ENCODE results near the gene PTRH1.
A peak's percentile ranks its signal among the peaks of the same experiment; 100 is the strongest.

Gene PTRH1

DNA sequence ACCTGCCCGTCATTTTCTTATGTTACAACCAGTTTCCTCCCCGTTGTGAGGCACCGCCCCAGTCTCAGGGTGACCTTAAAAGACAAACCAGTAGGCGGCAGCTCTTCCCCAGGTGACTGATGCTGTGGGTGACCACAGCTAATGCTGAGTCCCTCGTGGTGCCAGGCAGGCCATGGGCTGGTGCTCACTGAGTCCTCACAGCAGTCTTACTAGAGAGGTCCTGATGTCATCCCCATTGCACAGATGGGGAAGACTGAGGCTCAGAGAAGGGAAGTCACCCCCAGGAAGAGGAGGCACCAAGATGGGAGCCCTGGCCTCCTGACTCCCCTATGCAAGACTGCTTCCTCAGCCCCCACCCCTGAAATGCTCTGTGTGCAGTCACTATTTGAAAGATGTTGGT lies 7.7 kb downstream of the PTRH1 start:
- Histone ChIP-seq H3K4me3 (ENCODE audit: low read length in 2 of 2) (no peak overlapping the region), H3K9ac (ENCODE audit: low read length in 2 of 2) (no peak overlapping the region)

DNA sequence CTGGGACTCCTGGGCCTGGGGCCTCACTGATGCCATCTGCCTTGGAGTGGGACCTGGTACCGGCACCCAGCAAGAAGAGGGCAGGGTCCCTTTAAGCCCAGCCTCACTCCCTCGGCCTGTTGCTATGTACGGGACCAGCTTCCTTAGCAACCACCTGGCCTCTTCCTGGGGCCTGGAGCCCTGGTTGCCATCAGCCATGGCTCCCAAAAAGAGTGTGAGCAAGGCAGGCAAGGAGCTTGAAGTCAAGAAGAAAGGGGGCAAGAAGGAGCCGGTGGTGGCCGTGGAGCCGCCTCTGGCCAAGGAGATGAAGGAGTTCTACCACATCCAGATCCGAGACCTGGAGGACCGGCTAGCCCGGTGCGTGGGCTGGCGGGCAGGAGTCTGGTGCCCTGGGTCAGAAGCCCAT lies 8.6 kb downstream of the PTRH1 start, which contains the start of gene CFAP157:
Gene CFAP157 (plus strand): TSS at position 153 of the 406 bp plus-strand sequence. CDS start 44 bp downstream, at position 197.
- Histone ChIP-seq H3K27ac (ENCODE audit: low read length) (no peak within 1 kb of the TSS), H3K9ac (ENCODE audit: low read length in 2 of 2) (no peak within 1 kb of the TSS), H3K27me3 (ENCODE audit: control insufficient read depth in 1 of 2, insufficient read depth in 2 of 2, low read length in 2 of 2) (peaks cover 0 to 2% of the 10 kb centered on the region in 2 donors), H3K9me3 (ENCODE audit: control insufficient read depth in 2 of 2, low read length in 2 of 2) (no peaks in the 10 kb centered on the region), H3K4me3 (ENCODE audit: low read length in 2 of 2) (no peak within 1 kb of the TSS), H3K4me1 (ENCODE audit: control insufficient read depth, insufficient read depth, low read length) (no peaks in the 10 kb centered on the region), H3K36me3 (ENCODE audit: control insufficient read depth in 2 of 2, insufficient read depth in 2 of 2, low read length in 2 of 2) (no peaks in the 10 kb centered on the region)

More for the DNA sequence above, 7.7 kb downstream of the PTRH1 start:
- Histone ChIP-seq H3K36me3 (ENCODE audit: control insufficient read depth in 2 of 2, insufficient read depth in 2 of 2, low read length in 2 of 2) (no peaks in the 10 kb centered on the region), H3K27me3 (ENCODE audit: control insufficient read depth in 1 of 2, insufficient read depth in 2 of 2, low read length in 2 of 2) (peaks cover 0 to 2% of the 10 kb centered on the region in 2 donors), H3K4me1 (ENCODE audit: control insufficient read depth, insufficient read depth, low read length) (no peaks in the 10 kb centered on the region), H3K9me3 (ENCODE audit: control insufficient read depth in 2 of 2, low read length in 2 of 2) (no peaks in the 10 kb centered on the region), H3K27ac (ENCODE audit: low read length) (no peak overlapping the region)

DNA sequence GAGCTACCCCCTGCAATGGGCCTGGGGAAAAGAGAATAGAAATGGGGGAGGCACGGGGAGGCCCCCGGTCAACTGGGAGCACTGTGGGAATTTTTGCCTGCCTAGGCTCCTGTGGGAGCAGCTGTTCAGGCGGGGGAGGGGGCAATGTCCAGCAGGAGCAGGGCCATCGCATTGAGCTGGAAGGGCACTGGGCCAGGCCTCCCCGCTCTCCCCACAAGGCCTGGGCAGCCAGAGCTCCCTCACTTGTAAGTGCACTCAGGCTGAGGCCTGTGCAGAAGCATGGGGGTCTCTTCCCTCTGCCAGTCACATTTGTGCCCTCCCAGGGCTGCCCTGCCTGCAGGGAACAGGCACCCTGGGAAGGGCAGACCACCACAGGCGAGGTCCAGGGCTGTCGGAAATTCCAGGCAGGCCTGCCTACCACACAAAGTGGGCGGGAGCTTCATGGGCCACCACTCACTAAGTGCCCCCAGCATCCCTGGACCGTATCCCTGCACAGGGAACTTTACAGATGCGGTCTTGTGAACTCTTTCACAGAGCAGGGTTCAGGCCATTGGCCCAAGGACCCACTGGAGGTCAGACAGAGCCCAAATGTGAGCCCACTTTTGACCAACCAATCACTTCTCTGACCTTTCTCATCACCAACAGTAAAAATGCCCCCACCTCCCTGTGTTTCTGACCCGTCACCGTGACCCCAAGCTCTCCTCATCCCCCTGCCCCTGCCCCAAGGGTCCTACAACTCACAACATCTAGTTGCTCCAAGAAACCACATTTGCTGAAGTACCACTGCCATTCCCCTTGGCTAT lies 9.7 kb downstream of the PTRH1 start:
- H3K9me3 ChIP-seq (ENCODE audit: control insufficient read depth in 2 of 2, low read length in 2 of 2), result no peaks in the 10 kb centered on the region
- no peaks in the 10 kb centered on the region for H3K4me1 ChIP-seq (ENCODE audit: control insufficient read depth, insufficient read depth, low read length)
- H3K27me3 ChIP-seq (ENCODE audit: control insufficient read depth in 1 of 2, insufficient read depth in 2 of 2, low read length in 2 of 2), result peaks cover 0 to 2% of the 10 kb centered on the region in 2 donors
- no peaks in the 10 kb centered on the region for H3K36me3 ChIP-seq (ENCODE audit: control insufficient read depth in 2 of 2, insufficient read depth in 2 of 2, low read length in 2 of 2)
- no peak overlapping the region for H3K4me3 ChIP-seq (ENCODE audit: low read length in 2 of 2)
- H3K27ac ChIP-seq (ENCODE audit: low read length), result no peak overlapping the region
- no peak overlapping the region for H3K9ac ChIP-seq (ENCODE audit: low read length in 2 of 2)

DNA sequence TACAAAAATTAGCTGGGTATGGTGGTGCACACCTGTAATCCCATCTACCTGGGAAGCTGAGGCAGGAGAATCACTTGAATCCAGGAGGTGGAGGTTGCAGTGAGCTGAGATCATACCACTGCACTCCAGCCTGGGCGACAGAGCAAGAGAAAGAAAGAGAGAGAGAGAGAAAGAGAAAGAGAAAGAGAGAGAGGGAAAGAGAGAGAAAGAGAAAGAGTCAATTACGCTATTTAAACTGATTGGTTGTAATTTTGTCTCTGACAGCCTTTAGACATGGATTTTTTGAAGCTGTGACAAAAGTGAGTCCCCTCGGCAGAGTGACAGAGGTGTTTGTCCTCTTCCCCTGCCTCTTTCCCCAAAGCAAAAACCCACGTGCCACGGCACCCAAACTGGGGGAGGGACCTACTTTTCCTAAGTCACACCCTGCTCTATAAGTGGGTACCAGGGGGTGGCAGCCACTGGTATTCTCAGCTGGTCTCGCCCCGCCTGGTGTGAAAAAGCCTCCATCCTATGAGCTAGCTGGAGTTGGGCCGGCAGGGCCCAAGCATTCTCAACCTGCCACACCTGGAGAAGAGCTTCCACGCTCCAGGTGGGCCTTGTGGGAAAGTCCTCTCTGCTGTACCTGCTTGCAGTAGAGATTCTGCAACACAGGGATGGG lies 12.0 kb downstream of the PTRH1 start:
- Histone ChIP-seq H3K27ac (ENCODE audit: low read length) (no peak overlapping the region), H3K27me3 (ENCODE audit: control insufficient read depth in 1 of 2, insufficient read depth in 2 of 2, low read length in 2 of 2) (peaks cover 0 to 2% of the 10 kb centered on the region in 2 donors), H3K9me3 (ENCODE audit: control insufficient read depth in 2 of 2, low read length in 2 of 2) (no peaks in the 10 kb centered on the region), H3K9ac (ENCODE audit: low read length in 2 of 2) (no peak overlapping the region), H3K36me3 (ENCODE audit: control insufficient read depth in 2 of 2, insufficient read depth in 2 of 2, low read length in 2 of 2) (no peaks in the 10 kb centered on the region), H3K4me1 (ENCODE audit: control insufficient read depth, insufficient read depth, low read length) (peaks cover 12% of the 10 kb centered on the region), H3K4me3 (ENCODE audit: low read length in 2 of 2) (no peak overlapping the region)

DNA sequence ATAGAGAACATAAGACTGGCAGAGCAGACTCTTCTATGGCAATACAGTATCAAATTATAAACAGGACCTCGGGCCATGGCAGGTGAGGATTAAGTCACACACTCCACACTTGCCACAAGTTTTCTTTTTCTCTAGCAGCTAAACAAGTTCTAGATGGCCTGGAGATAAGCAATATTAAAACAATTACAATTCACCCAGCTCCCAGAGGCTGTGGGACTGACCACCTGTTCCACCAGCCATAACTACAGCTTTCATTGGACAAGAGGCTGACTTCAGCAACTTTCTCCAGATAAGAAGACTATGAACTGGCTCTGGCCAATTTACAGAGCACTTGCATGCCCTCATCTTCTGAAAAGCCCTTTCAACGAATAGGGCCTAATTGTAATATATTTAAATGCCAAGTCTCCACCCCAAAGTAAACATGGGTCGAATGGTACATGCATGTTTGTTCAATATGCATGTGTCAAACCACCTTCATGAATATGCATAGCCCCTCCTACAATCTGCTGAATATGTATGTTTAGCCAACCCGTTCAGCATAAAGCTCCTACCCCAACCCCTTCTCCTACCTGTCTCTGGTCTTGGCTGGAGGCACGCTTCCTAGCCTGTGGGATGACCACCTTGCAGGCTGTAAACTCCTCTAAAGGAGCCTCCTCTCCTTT lies 14.7 kb downstream of the PTRH1 start:
- Histone ChIP-seq H3K27ac (ENCODE audit: low read length) (peak overlapping the region; percentile 66), H3K36me3 (ENCODE audit: control insufficient read depth in 2 of 2, insufficient read depth in 2 of 2, low read length in 2 of 2) (no peaks in the 10 kb centered on the region), H3K4me1 (ENCODE audit: control insufficient read depth, insufficient read depth, low read length) (peaks cover 12% of the 10 kb centered on the region), H3K27me3 (ENCODE audit: control insufficient read depth in 1 of 2, insufficient read depth in 2 of 2, low read length in 2 of 2) (peaks cover 0 to 2% of the 10 kb centered on the region in 2 donors), H3K9ac (ENCODE audit: low read length in 2 of 2) (no peak overlapping the region), H3K4me3 (ENCODE audit: low read length in 2 of 2) (no peak overlapping the region), H3K9me3 (ENCODE audit: control insufficient read depth in 2 of 2, low read length in 2 of 2) (no peaks in the 10 kb centered on the region)

DNA sequence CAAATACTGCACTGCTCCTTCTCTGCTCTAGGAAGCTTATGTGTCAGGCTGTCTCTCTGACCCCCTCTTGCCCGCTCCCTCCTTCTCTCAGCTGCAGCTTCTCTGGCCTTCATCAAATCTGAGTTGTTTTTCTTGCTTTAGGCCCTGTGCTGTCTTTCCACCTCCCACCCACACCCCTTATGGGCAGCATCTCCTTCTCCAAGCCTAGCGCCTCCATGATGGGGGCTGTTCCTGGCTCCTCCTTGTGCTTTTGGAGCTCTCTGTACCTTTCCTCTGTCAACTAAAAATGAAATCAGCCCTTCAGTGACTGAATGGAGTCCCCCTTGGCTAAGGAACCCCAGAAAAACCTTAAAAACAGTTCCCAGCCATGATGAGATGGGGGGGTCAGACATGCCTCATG lies 15.3 kb downstream of the PTRH1 start:
- H3K27me3 ChIP-seq (ENCODE audit: control insufficient read depth in 1 of 2, insufficient read depth in 2 of 2, low read length in 2 of 2), result no peaks in the 10 kb centered on the region
- H3K4me1 ChIP-seq (ENCODE audit: control insufficient read depth, insufficient read depth, low read length), result peaks cover 12% of the 10 kb centered on the region
- H3K9me3 ChIP-seq (ENCODE audit: control insufficient read depth in 2 of 2, low read length in 2 of 2), result no peaks in the 10 kb centered on the region
- H3K36me3 ChIP-seq (ENCODE audit: control insufficient read depth in 2 of 2, insufficient read depth in 2 of 2, low read length in 2 of 2), result no peaks in the 10 kb centered on the region
- no peak overlapping the region for H3K4me3 ChIP-seq (ENCODE audit: low read length in 2 of 2)
- no peak overlapping the region for H3K9ac ChIP-seq (ENCODE audit: low read length in 2 of 2)
- H3K27ac ChIP-seq (ENCODE audit: low read length), result peak overlapping the region; percentile 66

DNA sequence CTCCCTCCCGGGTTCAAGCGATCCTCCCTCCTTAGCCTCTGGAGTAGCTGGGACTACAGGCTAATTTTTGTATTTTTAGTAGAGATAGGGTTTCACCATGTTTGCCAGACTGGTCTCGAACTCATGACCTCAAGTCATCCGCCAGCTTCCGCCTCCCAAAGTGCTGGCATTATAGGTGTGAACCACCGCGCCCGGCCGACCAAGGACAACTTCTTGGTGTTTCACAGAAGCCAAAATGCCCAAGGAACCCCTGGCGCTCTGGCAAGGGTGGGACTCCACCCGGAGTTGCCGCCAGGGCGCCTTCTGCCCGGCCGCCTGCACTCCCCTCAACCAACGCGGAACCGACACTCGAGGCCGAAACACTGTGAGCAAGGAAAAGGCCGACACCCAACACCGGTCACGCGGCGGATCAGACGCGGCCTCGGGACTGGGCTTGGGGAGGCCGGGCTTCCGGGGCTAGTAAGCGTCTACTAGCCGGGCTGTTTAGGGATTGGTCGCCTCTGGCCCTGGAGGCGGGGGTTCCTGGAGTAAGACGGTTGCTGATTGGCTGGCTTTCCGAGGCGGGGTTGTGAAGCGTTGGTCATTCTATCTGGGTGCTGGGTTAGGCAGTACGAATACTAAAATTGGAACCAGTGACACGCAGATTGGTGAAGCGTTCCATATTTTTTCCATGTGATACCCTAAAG lies 16.3 kb downstream of the PTRH1 start:
- H3K4me3 ChIP-seq (ENCODE audit: low read length in 2 of 2), result peak overlapping the region; percentile 51 to 72
- H3K9me3 ChIP-seq (ENCODE audit: control insufficient read depth in 2 of 2, low read length in 2 of 2), result no peaks in the 10 kb centered on the region
- no peaks in the 10 kb centered on the region for H3K27me3 ChIP-seq (ENCODE audit: control insufficient read depth in 1 of 2, insufficient read depth in 2 of 2, low read length in 2 of 2)
- H3K36me3 ChIP-seq (ENCODE audit: control insufficient read depth in 2 of 2, insufficient read depth in 2 of 2, low read length in 2 of 2), result no peaks in the 10 kb centered on the region
- peak overlapping the region in 1 of 2 donors; percentile 58 for H3K9ac ChIP-seq (ENCODE audit: low read length in 2 of 2)
- peaks cover 12% of the 10 kb centered on the region for H3K4me1 ChIP-seq (ENCODE audit: control insufficient read depth, insufficient read depth, low read length)
- H3K27ac ChIP-seq (ENCODE audit: low read length), result peak overlapping the region; percentile 66

DNA sequence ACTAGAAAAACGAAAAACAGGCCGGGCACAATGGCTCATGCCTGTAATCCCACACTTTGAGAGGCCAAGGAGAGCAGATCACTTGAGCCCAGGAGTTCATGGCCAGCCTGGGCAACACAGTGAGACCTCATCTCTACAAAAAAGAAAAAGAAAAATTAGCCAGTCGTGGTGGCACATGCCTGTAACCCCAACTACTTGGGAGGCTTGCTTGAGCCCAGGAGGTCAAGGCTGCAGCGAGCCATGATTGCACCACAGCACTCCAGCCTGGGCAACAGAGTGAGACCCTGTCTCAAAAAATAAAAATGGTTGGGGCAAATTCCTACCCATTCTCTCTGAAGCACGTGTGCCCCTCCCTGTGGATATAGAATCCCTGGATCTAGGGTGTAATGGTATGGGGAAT lies 17.1 kb downstream of the PTRH1 start:
- Histone ChIP-seq H3K9ac (ENCODE audit: low read length in 2 of 2) (no peak overlapping the region), H3K27ac (ENCODE audit: low read length) (peak overlapping the region; percentile 66), H3K4me3 (ENCODE audit: low read length in 2 of 2) (no peak overlapping the region), H3K27me3 (ENCODE audit: control insufficient read depth in 1 of 2, insufficient read depth in 2 of 2, low read length in 2 of 2) (no peaks in the 10 kb centered on the region), H3K36me3 (ENCODE audit: control insufficient read depth in 2 of 2, insufficient read depth in 2 of 2, low read length in 2 of 2) (peaks cover 0 to 2% of the 10 kb centered on the region in 2 donors), H3K4me1 (ENCODE audit: control insufficient read depth, insufficient read depth, low read length) (peaks cover 12% of the 10 kb centered on the region), H3K9me3 (ENCODE audit: control insufficient read depth in 2 of 2, low read length in 2 of 2) (no peaks in the 10 kb centered on the region)

DNA sequence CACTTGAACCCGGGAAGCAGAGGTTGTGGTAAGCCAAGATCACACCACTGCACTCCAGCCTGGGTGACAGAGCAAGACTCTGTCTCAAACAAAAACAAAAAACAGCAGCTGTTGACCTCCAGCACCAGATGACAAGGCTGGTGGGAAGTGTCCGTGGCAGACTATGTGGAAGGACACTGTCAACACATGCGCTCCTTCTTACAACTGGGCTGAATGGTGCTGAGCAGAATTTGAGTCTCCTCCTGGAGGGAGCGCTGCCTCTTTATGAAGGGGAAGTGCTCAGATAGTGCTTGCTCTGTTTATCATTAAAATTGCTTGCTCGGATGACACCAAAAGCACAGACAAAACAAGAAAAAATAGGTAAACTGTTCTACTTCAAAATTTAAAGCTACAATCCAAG lies 17.9 kb downstream of the PTRH1 start:
- Histone ChIP-seq H3K27me3 (ENCODE audit: control insufficient read depth in 1 of 2, insufficient read depth in 2 of 2, low read length in 2 of 2) (no peaks in the 10 kb centered on the region), H3K9ac (ENCODE audit: low read length in 2 of 2) (peak overlapping the region in 1 of 2 donors; percentile 9), H3K4me1 (ENCODE audit: control insufficient read depth, insufficient read depth, low read length) (peaks cover 12% of the 10 kb centered on the region), H3K27ac (ENCODE audit: low read length) (no peak overlapping the region), H3K9me3 (ENCODE audit: control insufficient read depth in 2 of 2, low read length in 2 of 2) (no peaks in the 10 kb centered on the region), H3K36me3 (ENCODE audit: control insufficient read depth in 2 of 2, insufficient read depth in 2 of 2, low read length in 2 of 2) (peaks cover 0 to 4% of the 10 kb centered on the region in 2 donors), H3K4me3 (ENCODE audit: low read length in 2 of 2) (no peak overlapping the region)
